GM23338 (cell line): ENCODE data around the gene ETFA.

Experiments used
- EZH2 ChIP-seq: fragments of 200-600 bp; sonication (generic); IDR thresholded peaks from one replicate; pipeline ENCODE4 v1.8.0; 2017; ENCODE audit warnings: antibody characterized with exemption, mild to moderate bottlenecking, low read depth; ENCODE audit not compliant: unreplicated experiment
- EZH2phosphoT487 ChIP-seq: fragments of 200-600 bp; sonication (generic); IDR thresholded peaks from one replicate; pipeline ENCODE4 v1.8.1; 2018; ENCODE audit warnings: antibody characterized with exemption; ENCODE audit not compliant: unreplicated experiment
- POLR2AphosphoS5 ChIP-seq: IDR thresholded peaks from 2 replicates; pipeline ENCODE4 v1.6.1; 2016; ENCODE audit warnings: antibody characterized with exemption, low read depth
- TF ChIP-seq, protein P1 (sequence below), 2 experiments: fragments of 200-600 bp in 1 of 2; sonication (generic) in 1 of 2; conservative IDR thresholded peaks; 2 replicates each; pipeline versions ENCODE4 v1.5.1 to v1.6.1; 2016 to 2017; ENCODE audit warnings: antibody characterized with exemption in 2 of 2, low read depth in 2 of 2, mild to moderate bottlenecking in 2 of 2, moderate library complexity in 1 of 2
- TF ChIP-seq, protein P2 (sequence below): IDR thresholded peaks from one replicate; pipeline ENCODE4 v1.6.1; 2018; ENCODE audit warnings: antibody characterized with exemption; ENCODE audit not compliant: unreplicated experiment

DNA sequence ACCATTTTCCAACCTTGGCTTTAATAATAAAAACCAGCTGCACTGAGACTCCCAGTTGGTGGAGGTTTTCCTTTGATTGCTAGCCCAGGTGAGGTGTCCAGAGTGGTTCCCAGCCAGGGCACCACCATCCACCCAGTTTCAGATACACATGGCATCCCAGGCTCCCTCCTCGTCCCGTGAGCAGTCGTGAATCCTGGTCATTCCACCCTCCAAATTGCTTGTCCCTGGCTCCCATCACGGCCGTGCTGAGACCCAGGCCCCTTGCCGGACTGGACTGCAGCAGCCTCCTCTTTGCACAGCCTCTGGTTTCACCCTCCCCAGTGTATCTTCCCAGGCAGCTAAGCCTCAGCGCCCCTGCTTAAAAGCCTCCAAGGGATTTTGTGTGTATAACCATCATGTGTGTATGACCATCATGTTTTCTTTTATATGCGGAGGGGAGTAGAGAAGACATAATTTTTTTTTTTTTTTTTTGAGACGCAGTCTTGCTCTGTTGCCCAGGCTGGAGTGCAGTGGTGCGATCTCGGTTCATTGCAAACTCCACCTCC, 106.3 kb downstream of the ETFA start:
- TF ChIP-seq, protein P1, sequence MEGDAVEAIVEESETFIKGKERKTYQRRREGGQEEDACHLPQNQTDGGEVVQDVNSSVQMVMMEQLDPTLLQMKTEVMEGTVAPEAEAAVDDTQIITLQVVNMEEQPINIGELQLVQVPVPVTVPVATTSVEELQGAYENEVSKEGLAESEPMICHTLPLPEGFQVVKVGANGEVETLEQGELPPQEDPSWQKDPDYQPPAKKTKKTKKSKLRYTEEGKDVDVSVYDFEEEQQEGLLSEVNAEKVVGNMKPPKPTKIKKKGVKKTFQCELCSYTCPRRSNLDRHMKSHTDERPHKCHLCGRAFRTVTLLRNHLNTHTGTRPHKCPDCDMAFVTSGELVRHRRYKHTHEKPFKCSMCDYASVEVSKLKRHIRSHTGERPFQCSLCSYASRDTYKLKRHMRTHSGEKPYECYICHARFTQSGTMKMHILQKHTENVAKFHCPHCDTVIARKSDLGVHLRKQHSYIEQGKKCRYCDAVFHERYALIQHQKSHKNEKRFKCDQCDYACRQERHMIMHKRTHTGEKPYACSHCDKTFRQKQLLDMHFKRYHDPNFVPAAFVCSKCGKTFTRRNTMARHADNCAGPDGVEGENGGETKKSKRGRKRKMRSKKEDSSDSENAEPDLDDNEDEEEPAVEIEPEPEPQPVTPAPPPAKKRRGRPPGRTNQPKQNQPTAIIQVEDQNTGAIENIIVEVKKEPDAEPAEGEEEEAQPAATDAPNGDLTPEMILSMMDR (conservative IDR thresholded peaks at IDR 0.05; ENCODE audit: low read depth in 2 of 2), result no peak
- no peak for TF ChIP-seq EZH2
- no peak for TF ChIP-seq POLR2AphosphoS5
- TF ChIP-seq, protein P2, sequence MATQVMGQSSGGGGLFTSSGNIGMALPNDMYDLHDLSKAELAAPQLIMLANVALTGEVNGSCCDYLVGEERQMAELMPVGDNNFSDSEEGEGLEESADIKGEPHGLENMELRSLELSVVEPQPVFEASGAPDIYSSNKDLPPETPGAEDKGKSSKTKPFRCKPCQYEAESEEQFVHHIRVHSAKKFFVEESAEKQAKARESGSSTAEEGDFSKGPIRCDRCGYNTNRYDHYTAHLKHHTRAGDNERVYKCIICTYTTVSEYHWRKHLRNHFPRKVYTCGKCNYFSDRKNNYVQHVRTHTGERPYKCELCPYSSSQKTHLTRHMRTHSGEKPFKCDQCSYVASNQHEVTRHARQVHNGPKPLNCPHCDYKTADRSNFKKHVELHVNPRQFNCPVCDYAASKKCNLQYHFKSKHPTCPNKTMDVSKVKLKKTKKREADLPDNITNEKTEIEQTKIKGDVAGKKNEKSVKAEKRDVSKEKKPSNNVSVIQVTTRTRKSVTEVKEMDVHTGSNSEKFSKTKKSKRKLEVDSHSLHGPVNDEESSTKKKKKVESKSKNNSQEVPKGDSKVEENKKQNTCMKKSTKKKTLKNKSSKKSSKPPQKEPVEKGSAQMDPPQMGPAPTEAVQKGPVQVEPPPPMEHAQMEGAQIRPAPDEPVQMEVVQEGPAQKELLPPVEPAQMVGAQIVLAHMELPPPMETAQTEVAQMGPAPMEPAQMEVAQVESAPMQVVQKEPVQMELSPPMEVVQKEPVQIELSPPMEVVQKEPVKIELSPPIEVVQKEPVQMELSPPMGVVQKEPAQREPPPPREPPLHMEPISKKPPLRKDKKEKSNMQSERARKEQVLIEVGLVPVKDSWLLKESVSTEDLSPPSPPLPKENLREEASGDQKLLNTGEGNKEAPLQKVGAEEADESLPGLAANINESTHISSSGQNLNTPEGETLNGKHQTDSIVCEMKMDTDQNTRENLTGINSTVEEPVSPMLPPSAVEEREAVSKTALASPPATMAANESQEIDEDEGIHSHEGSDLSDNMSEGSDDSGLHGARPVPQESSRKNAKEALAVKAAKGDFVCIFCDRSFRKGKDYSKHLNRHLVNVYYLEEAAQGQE, result no peak
- TF ChIP-seq EZH2phosphoT487, result no peak
